Choroid plexus epithelial cell (primary cell): ENCODE measurements around the gene RHNO1.
A peak's percentile ranks its signal among the peaks of the same experiment; 100 is the strongest.

Experiments used
- DNase-seq: peaks from one replicate; pipeline ENCODE4 v3.0.0-alpha.2; 2010; ENCODE audit warnings: low read depth
- H3K4me3 ChIP-seq: 2 replicates; pipeline ENCODE4 v1.5.1; 2011; ENCODE audit warnings: low read depth, mild to moderate bottlenecking, control low read depth, low read length, moderate library complexity
- TF ChIP-seq, protein P1 (sequence below): conservative IDR thresholded peaks from 2 replicates; pipeline ENCODE4 v1.5.1; 2011; ENCODE audit warnings: low read depth, mild to moderate bottlenecking, control low read depth, inconsistent platforms, low read length, moderate library complexity

RHNO1 gene

DNA sequence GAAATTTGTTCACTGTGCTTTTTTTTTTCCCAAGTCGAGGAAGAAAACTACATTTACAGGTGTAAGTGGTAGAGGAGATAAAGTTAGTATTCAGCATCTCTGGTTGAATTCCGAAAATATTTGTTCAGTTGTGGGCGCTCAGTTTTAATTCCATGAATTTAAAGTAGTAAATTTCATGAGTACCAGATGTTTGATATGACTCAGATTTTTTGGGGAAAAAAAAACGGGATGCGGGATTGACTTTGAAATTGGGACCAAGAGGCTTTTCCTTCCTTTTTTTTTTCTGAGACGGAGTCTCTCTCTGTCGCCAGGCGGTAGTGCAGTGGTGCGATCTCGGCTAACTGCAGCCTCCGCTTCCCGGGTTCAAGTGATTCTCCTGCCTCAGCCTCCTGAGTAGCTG, 15.2 kb downstream of the RHNO1 start:
- DNase-seq: no peak
- no peak overlapping the region for H3K4me3 ChIP-seq
- TF ChIP-seq, protein P1, sequence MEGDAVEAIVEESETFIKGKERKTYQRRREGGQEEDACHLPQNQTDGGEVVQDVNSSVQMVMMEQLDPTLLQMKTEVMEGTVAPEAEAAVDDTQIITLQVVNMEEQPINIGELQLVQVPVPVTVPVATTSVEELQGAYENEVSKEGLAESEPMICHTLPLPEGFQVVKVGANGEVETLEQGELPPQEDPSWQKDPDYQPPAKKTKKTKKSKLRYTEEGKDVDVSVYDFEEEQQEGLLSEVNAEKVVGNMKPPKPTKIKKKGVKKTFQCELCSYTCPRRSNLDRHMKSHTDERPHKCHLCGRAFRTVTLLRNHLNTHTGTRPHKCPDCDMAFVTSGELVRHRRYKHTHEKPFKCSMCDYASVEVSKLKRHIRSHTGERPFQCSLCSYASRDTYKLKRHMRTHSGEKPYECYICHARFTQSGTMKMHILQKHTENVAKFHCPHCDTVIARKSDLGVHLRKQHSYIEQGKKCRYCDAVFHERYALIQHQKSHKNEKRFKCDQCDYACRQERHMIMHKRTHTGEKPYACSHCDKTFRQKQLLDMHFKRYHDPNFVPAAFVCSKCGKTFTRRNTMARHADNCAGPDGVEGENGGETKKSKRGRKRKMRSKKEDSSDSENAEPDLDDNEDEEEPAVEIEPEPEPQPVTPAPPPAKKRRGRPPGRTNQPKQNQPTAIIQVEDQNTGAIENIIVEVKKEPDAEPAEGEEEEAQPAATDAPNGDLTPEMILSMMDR: no peak

DNA sequence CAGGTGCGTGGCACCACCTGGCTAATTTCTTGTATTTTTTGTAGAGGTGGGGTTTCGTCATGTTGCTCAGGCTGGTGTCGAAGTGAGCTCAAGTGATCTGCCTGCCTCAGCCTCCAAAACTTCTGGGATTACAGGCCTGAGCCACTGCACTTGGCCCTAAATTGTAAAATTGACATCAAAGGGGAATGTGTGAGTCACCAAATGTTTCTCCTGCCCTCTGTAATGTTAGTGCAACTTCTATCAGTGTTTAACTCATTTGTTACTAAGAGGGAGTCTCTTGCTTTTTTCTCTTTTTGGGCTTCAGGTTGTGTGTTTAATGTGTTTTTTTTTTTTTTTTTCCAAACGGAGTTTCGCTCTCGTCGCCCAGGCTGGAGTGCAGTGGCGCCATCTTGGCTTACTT, 16.0 kb downstream of the RHNO1 start:
- peak; percentile 88 for DNase-seq
- no peak overlapping the region for H3K4me3 ChIP-seq
- TF ChIP-seq, protein P1: no peak

DNA sequence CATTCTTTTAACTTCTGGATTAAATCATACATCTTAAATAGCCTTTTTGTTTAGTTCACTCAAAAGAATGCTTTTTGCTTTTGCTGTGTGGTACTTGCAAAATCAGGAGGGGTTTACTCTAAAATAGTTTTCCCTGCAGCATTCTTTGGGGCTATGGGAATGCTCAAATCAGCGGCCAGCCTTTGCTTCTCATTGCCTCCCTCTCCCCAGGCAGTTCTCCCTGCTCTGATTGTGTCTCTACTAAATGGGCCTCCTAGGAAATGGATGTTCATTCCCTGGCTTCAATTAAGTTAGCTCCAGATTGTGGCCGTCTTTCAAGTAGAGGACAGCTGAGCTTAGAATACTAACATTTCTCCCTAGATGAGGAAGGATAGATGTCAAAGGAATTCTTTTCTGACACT, 18.0 kb downstream of the RHNO1 start:
- TF ChIP-seq, protein P1: no peak
- H3K4me3 ChIP-seq: no peak overlapping the region
- no peak for DNase-seq

DNA sequence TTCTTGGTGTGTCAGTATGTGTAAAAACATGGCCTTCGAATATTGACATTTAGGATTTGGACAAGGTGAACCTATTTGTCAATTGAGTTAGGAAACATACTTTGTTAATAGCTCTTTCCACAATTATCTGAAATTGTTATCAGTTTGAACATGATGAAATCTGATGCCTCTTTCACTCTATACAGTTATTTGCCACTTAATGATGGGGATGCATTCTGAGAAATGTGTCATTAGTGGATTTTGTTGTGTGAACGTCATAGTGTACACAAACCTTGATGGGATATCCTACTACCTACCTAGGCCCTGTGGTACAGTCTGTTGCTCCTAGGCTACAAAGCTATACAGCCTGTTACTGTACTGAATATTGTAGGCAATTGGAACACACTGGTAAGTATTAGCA, 18.5 kb downstream of the RHNO1 start:
- TF ChIP-seq, protein P1: no peak

DNA sequence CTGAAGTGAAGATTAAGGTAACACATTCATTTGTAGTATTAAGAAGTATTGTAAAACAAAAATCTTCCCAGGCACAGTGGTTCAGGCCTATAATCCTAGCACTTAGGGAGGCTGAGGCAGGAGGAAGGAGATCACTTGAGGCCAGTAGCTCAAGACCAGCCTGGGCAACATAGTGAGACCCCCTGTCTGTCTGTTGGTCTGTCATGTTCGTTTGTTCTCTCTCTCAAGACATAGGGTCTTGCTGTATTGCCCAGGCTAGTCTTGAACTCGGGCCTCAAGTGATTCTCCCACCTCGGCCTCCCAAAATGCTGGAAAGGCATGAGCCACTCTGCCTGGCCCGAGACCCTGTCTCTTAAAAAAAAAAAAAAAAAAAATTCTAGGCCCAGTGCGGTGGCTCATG, 20.4 kb downstream of the RHNO1 start:
- TF ChIP-seq, protein P1: no peak
- DNase-seq: no peak
- no peak overlapping the region for H3K4me3 ChIP-seq

More for the DNA sequence above, 18.5 kb downstream of the RHNO1 start:
- peak; percentile 10 for DNase-seq
- H3K4me3 ChIP-seq: no peak overlapping the region

DNA sequence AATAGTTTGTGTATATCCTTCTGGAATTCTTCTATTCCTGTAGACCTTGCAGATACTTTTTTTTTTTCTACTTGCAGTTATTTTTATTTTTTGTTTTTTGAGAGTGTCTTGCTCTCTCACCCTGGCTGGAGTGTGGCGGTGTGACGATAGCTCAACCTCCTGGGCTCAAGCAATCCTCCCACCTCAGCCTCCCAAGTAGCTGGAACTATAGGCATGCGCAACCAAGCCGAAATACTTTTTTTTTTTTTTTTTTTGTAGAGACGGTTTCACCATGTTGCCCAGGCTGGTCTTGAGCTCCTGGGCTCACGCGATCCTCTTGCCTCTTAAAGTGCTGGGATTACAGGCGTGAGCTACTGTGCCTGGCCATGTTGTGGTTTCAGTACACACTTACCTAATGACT, 23.6 kb downstream of the RHNO1 start:
- DNase-seq: no peak
- TF ChIP-seq, protein P1: no peak
- H3K4me3 ChIP-seq: no peak overlapping the region

DNA sequence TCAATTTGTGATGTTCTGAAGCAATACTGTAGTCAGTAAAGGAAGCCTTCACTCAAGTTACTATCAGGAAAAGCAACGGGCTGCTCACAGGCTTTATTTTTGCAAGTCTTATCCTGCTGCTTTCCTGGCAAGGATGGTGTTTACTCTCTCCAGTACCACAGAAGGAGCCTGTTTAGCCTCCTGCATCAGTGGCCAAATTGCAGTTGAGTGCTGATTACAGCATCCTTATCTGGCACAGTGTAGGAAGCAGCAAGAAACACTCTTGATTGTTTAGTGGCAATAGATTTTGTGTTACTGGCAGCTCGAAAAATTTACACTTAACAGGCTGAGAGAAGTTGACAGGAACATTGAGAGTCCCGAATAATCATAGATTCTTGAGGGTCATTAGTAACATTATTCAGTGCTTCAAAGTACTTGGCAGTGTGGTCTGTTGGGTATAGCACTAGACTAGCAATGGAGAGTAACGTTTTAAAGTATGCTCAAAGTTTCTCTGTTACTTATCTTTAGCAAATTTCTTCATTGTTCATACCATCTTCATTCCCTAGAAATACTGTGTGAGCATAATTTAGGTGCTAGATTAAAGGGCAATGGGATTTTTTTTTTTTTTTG, 25.4 kb downstream of the RHNO1 start:
- TF ChIP-seq, protein P1: no peak
- peak; percentile 83 for DNase-seq
- no peak overlapping the region for H3K4me3 ChIP-seq
